Measurements from ENCODE around the gene IL1RAP.

Gene IL1RAP

GRCh38 chr3:190626951-190627620, 113.2 kb downstream of the IL1RAP start:
- H3K9me3 ChIP-seq: no peaks in the 10 kb centered on the region

GRCh38 chr3:190629088-190629487, 115.2 kb downstream of the IL1RAP start:
- Histone ChIP-seq H3K27me3 (no peaks in the 10 kb centered on the region), H3K36me3 (no peaks in the 10 kb centered on the region), H3K4me3 (ENCODE audit: low read depth in 1 of 2, low read length in 1 of 2) (no peak overlapping the region), H3K27ac (no peak overlapping the region), H3K4me1 (ENCODE audit: control insufficient read depth in 1 of 2, insufficient read depth in 1 of 2, low read depth in 1 of 2, low read length in 1 of 2) (no peaks in the 10 kb centered on the region), H3K9me3 (no peaks in the 10 kb centered on the region)
- TF ChIP-seq CTCF (IDR thresholded peaks at IDR 0.05): no peak

More at GRCh38 chr3:190626951-190627620, 113.2 kb downstream of the IL1RAP start:
- Histone ChIP-seq H3K36me3 (no peaks in the 10 kb centered on the region), H3K27ac (no peak overlapping the region), H3K4me3 (ENCODE audit: low read depth in 1 of 2, low read length in 1 of 2) (no peak overlapping the region), H3K4me1 (ENCODE audit: control insufficient read depth in 1 of 2, insufficient read depth in 1 of 2, low read depth in 1 of 2, low read length in 1 of 2) (peaks cover 8 to 11% of the 10 kb centered on the region in 2 experiments), H3K27me3 (no peaks in the 10 kb centered on the region)
- no peak for TF ChIP-seq CTCF (IDR thresholded peaks at IDR 0.05)

GRCh38 chr3:190631295-190631694, 117.4 kb downstream of the IL1RAP start:
- Histone ChIP-seq H3K9me3 (no peaks in the 10 kb centered on the region), H3K27me3 (no peaks in the 10 kb centered on the region), H3K36me3 (no peaks in the 10 kb centered on the region), H3K4me3 (ENCODE audit: low read depth in 1 of 2, low read length in 1 of 2) (no peak overlapping the region), H3K4me1 (ENCODE audit: control insufficient read depth in 1 of 2, insufficient read depth in 1 of 2, low read depth in 1 of 2, low read length in 1 of 2) (no peaks in the 10 kb centered on the region), H3K27ac (no peak overlapping the region)
- TF ChIP-seq CTCF (IDR thresholded peaks at IDR 0.05): no peak

- TF ChIP-seq CTCF (IDR thresholded peaks at IDR 0.05): no peak
- H3K27ac ChIP-seq: no peak overlapping the region
- H3K4me1 ChIP-seq (ENCODE audit: control insufficient read depth in 1 of 2, insufficient read depth in 1 of 2, low read depth in 1 of 2, low read length in 1 of 2): no peaks in the 10 kb centered on the region
- no peaks in the 10 kb centered on the region for H3K27me3 ChIP-seq
- H3K9me3 ChIP-seq: no peaks in the 10 kb centered on the region
- no peak overlapping the region for H3K4me3 ChIP-seq (ENCODE audit: low read depth in 1 of 2, low read length in 1 of 2)
- H3K36me3 ChIP-seq: no peaks in the 10 kb centered on the region
These were observed 127.7 kb downstream of the IL1RAP start for GRCh38 chr3:190641564-190641963.

GRCh38 chr3:190642016-190642415, 128.1 kb downstream of the IL1RAP start:
- no peaks in the 10 kb centered on the region for H3K27me3 ChIP-seq
- no peaks in the 10 kb centered on the region for H3K4me1 ChIP-seq (ENCODE audit: control insufficient read depth in 1 of 2, insufficient read depth in 1 of 2, low read depth in 1 of 2, low read length in 1 of 2)
- TF ChIP-seq CTCF (IDR thresholded peaks at IDR 0.05): no peak
- no peak overlapping the region for H3K4me3 ChIP-seq (ENCODE audit: low read depth in 1 of 2, low read length in 1 of 2)
- H3K27ac ChIP-seq: no peak overlapping the region
- no peaks in the 10 kb centered on the region for H3K36me3 ChIP-seq
- no peaks in the 10 kb centered on the region for H3K9me3 ChIP-seq
